ENCODE data around the gene RAB27B. TPM values are rescaled to one million over a fixed set of nuclear protein-coding genes. Genes with fewer than 3 reads are reported as not detected.

Gene RAB27B
- polyA plus RNA-seq, 4 donors: 2.0 to 7.5 (median 3.9) TPM

GRCh38 chr18:54822872-54823845 lies 5.1 kb upstream of the RAB27B start:
- H3K9me3 ChIP-seq (ENCODE audit: control insufficient read depth in 2 of 2, insufficient read depth in 1 of 2, low read depth in 1 of 2, low read length in 1 of 2): no peaks in the 10 kb centered on the region
- no peak for FAIRE-seq
- no peaks in the 10 kb centered on the region for H3K36me3 ChIP-seq (ENCODE audit: control insufficient read depth in 3 of 3, insufficient read depth in 2 of 3, low read depth in 1 of 3, low read length in 3 of 3)
- DNase-seq: no peak
- H3K27me3 ChIP-seq (ENCODE audit: control insufficient read depth in 3 of 3, insufficient read depth in 3 of 3, low read length in 3 of 3): no peaks in the 10 kb centered on the region
- 82 to 89% (median 85%) methylated on average over 6 of the region's 6 CpGs for WGBS, 3 donors
- H3K27ac ChIP-seq (ENCODE audit: low read depth in 1 of 3, low read length in 2 of 3): no peak overlapping the region
- no peak overlapping the region for H3K4me3 ChIP-seq (ENCODE audit: low read depth in 1 of 3, low read length in 3 of 3)
- no peaks in the 10 kb centered on the region for H3K4me1 ChIP-seq (ENCODE audit: control insufficient read depth in 3 of 3, insufficient read depth in 2 of 3, low read depth in 1 of 3, low read length in 2 of 3)

GRCh38 chr18:54824761-54825160 lies 3.5 kb upstream of the RAB27B start:
- peaks cover 0 to 3% (median 0%) of the 10 kb centered on the region in 3 donors for H3K4me1 ChIP-seq (ENCODE audit: control insufficient read depth in 3 of 3, insufficient read depth in 2 of 3, low read depth in 1 of 3, low read length in 2 of 3)
- H3K27me3 ChIP-seq (ENCODE audit: control insufficient read depth in 3 of 3, insufficient read depth in 3 of 3, low read length in 3 of 3): no peaks in the 10 kb centered on the region
- no peak overlapping the region for H3K4me3 ChIP-seq (ENCODE audit: low read depth in 1 of 3, low read length in 3 of 3)
- H3K27ac ChIP-seq (ENCODE audit: low read depth in 1 of 3, low read length in 2 of 3): no peak overlapping the region
- no peak for DNase-seq
- 95 to 100% (median 98%) methylated on average over 1 of the region's 1 CpG for WGBS, 3 donors
- no peak for FAIRE-seq
- no peaks in the 10 kb centered on the region for H3K36me3 ChIP-seq (ENCODE audit: control insufficient read depth in 3 of 3, insufficient read depth in 2 of 3, low read depth in 1 of 3, low read length in 3 of 3)
- H3K9me3 ChIP-seq (ENCODE audit: control insufficient read depth in 2 of 2, insufficient read depth in 1 of 2, low read depth in 1 of 2, low read length in 1 of 2): no peaks in the 10 kb centered on the region

GRCh38 chr18:54825601-54826344 lies 2.5 kb upstream of the RAB27B start:
- Histone ChIP-seq H3K27me3 (ENCODE audit: control insufficient read depth in 3 of 3, insufficient read depth in 3 of 3, low read length in 3 of 3) (no peaks in the 10 kb centered on the region), H3K36me3 (ENCODE audit: control insufficient read depth in 3 of 3, insufficient read depth in 2 of 3, low read depth in 1 of 3, low read length in 3 of 3) (no peaks in the 10 kb centered on the region), H3K27ac (ENCODE audit: low read depth in 1 of 3, low read length in 2 of 3) (no peak overlapping the region), H3K4me1 (ENCODE audit: control insufficient read depth in 3 of 3, insufficient read depth in 2 of 3, low read depth in 1 of 3, low read length in 2 of 3) (peaks cover 0 to 3% (median 0%) of the 10 kb centered on the region in 3 donors), H3K4me3 (ENCODE audit: low read depth in 1 of 3, low read length in 3 of 3) (no peak overlapping the region), H3K9me3 (ENCODE audit: control insufficient read depth in 2 of 2, insufficient read depth in 1 of 2, low read depth in 1 of 2, low read length in 1 of 2) (no peaks in the 10 kb centered on the region)
- 83 to 91% (median 86%) methylated on average over 2 of the region's 2 CpGs for WGBS, 3 donors
- DNase-seq (no peak), FAIRE-seq (no peak)

- H3K36me3 ChIP-seq (ENCODE audit: control insufficient read depth in 3 of 3, insufficient read depth in 2 of 3, low read depth in 1 of 3, low read length in 3 of 3): no peaks in the 10 kb centered on the region
- 4 to 17% (median 7%) methylated on average over 2 of the region's 2 CpGs for WGBS, 3 donors
- H3K4me3 ChIP-seq (ENCODE audit: low read depth in 1 of 3, low read length in 3 of 3): peak overlapping the region in 2 of 3 donors; percentile 59 to 64
- FAIRE-seq (no peak), DNase-seq (peak in 1 of 2 donors; percentile 21)
- peak overlapping the region in 1 of 3 donors; percentile 85 for H3K27ac ChIP-seq (ENCODE audit: low read depth in 1 of 3, low read length in 2 of 3)
- no peaks in the 10 kb centered on the region for H3K27me3 ChIP-seq (ENCODE audit: control insufficient read depth in 3 of 3, insufficient read depth in 3 of 3, low read length in 3 of 3)
- H3K4me1 ChIP-seq (ENCODE audit: control insufficient read depth in 3 of 3, insufficient read depth in 2 of 3, low read depth in 1 of 3, low read length in 2 of 3): peaks cover 0 to 7% (median 2%) of the 10 kb centered on the region in 3 donors
- peaks cover 0 to 4% of the 10 kb centered on the region in 2 donors for H3K9me3 ChIP-seq (ENCODE audit: control insufficient read depth in 2 of 2, insufficient read depth in 1 of 2, low read depth in 1 of 2, low read length in 1 of 2)
These were observed 709 bp downstream of the RAB27B start for GRCh38 chr18:54828986-54829385.

- H3K36me3 ChIP-seq (ENCODE audit: control insufficient read depth in 3 of 3, insufficient read depth in 2 of 3, low read depth in 1 of 3, low read length in 3 of 3): no peaks in the 10 kb centered on the region
- DNase-seq (peak; percentile 37 to 53), FAIRE-seq (no peak)
- H3K4me3 ChIP-seq (ENCODE audit: low read depth in 1 of 3, low read length in 3 of 3): no peak overlapping the region
- H3K4me1 ChIP-seq (ENCODE audit: control insufficient read depth in 3 of 3, insufficient read depth in 2 of 3, low read depth in 1 of 3, low read length in 2 of 3): peaks cover 0 to 7% (median 2%) of the 10 kb centered on the region in 3 donors
- H3K27ac ChIP-seq (ENCODE audit: low read depth in 1 of 3, low read length in 2 of 3): no peak overlapping the region
- no peaks in the 10 kb centered on the region for H3K27me3 ChIP-seq (ENCODE audit: control insufficient read depth in 3 of 3, insufficient read depth in 3 of 3, low read length in 3 of 3)
- 7 to 42% (median 26%) methylated on average over 1 of the region's 1 CpG for WGBS, 3 donors
- H3K9me3 ChIP-seq (ENCODE audit: control insufficient read depth in 2 of 2, insufficient read depth in 1 of 2, low read depth in 1 of 2, low read length in 1 of 2): peaks cover 0 to 4% of the 10 kb centered on the region in 2 donors
These were observed 1.6 kb downstream of the RAB27B start for GRCh38 chr18:54829856-54830255.

- H3K4me1 ChIP-seq (ENCODE audit: control insufficient read depth in 3 of 3, insufficient read depth in 2 of 3, low read depth in 1 of 3, low read length in 2 of 3): peaks cover 0 to 7% (median 2%) of the 10 kb centered on the region in 3 donors
- WGBS, 3 donors: 75 to 86% (median 81%) methylated on average over 1 of the region's 1 CpG
- peaks cover 0 to 4% of the 10 kb centered on the region in 2 donors for H3K9me3 ChIP-seq (ENCODE audit: control insufficient read depth in 2 of 2, insufficient read depth in 1 of 2, low read depth in 1 of 2, low read length in 1 of 2)
- DNase-seq (no peak), FAIRE-seq (no peak)
- H3K27ac ChIP-seq (ENCODE audit: low read depth in 1 of 3, low read length in 2 of 3): no peak overlapping the region
- H3K36me3 ChIP-seq (ENCODE audit: control insufficient read depth in 3 of 3, insufficient read depth in 2 of 3, low read depth in 1 of 3, low read length in 3 of 3): no peaks in the 10 kb centered on the region
- H3K4me3 ChIP-seq (ENCODE audit: low read depth in 1 of 3, low read length in 3 of 3): no peak overlapping the region
- no peaks in the 10 kb centered on the region for H3K27me3 ChIP-seq (ENCODE audit: control insufficient read depth in 3 of 3, insufficient read depth in 3 of 3, low read length in 3 of 3)
These were observed 2.0 kb downstream of the RAB27B start for GRCh38 chr18:54830260-54830659.

GRCh38 chr18:54830866-54831265 lies 2.6 kb downstream of the RAB27B start:
- Histone ChIP-seq H3K4me3 (ENCODE audit: low read depth in 1 of 3, low read length in 3 of 3) (no peak overlapping the region), H3K36me3 (ENCODE audit: control insufficient read depth in 3 of 3, insufficient read depth in 2 of 3, low read depth in 1 of 3, low read length in 3 of 3) (no peaks in the 10 kb centered on the region), H3K4me1 (ENCODE audit: control insufficient read depth in 3 of 3, insufficient read depth in 2 of 3, low read depth in 1 of 3, low read length in 2 of 3) (peaks cover 0 to 7% (median 2%) of the 10 kb centered on the region in 3 donors), H3K27ac (ENCODE audit: low read depth in 1 of 3, low read length in 2 of 3) (no peak overlapping the region), H3K9me3 (ENCODE audit: control insufficient read depth in 2 of 2, insufficient read depth in 1 of 2, low read depth in 1 of 2, low read length in 1 of 2) (peaks cover 0 to 4% of the 10 kb centered on the region in 2 donors), H3K27me3 (ENCODE audit: control insufficient read depth in 3 of 3, insufficient read depth in 3 of 3, low read length in 3 of 3) (no peaks in the 10 kb centered on the region)
- no peak for FAIRE-seq
- WGBS, 3 donors: 71 to 82% (median 76%) methylated on average over 2 of the region's 2 CpGs
- DNase-seq: peak in 1 of 2 donors; percentile 12

GRCh38 chr18:54835944-54836343 lies 7.7 kb downstream of the RAB27B start:
- H3K9me3 ChIP-seq (ENCODE audit: control insufficient read depth in 2 of 2, insufficient read depth in 1 of 2, low read depth in 1 of 2, low read length in 1 of 2): peaks cover 0 to 4% of the 10 kb centered on the region in 2 donors
- 61 to 80% (median 64%) methylated on average over 2 of the region's 2 CpGs for WGBS, 3 donors
- FAIRE-seq (no peak), DNase-seq (no peak)
- peaks cover 0 to 3% (median under 1%) of the 10 kb centered on the region in 3 donors for H3K4me1 ChIP-seq (ENCODE audit: control insufficient read depth in 3 of 3, insufficient read depth in 2 of 3, low read depth in 1 of 3, low read length in 2 of 3)
- no peaks in the 10 kb centered on the region for H3K27me3 ChIP-seq (ENCODE audit: control insufficient read depth in 3 of 3, insufficient read depth in 3 of 3, low read length in 3 of 3)
- no peak overlapping the region for H3K4me3 ChIP-seq (ENCODE audit: low read depth in 1 of 3, low read length in 3 of 3)
- H3K36me3 ChIP-seq (ENCODE audit: control insufficient read depth in 3 of 3, insufficient read depth in 2 of 3, low read depth in 1 of 3, low read length in 3 of 3): no peaks in the 10 kb centered on the region
- H3K27ac ChIP-seq (ENCODE audit: low read depth in 1 of 3, low read length in 2 of 3): no peak overlapping the region

Data from small intestine (tissue), 7 donors.